ENCODE measurements around the gene PARD3B. TPM values are rescaled to one million over a fixed set of nuclear protein-coding genes. Genes with fewer than 3 reads are reported as not detected.
A peak's percentile ranks its signal among the peaks of the same experiment; 100 is the strongest.

PARD3B gene
- total and polyA plus RNA-seq, 2 of the 8 experiments (the other 6 are each of a cell fraction or from before 2014, with no cell fraction given), result 1.2 to 5.7 TPM

GRCh38 chr2:205022841-205023240 is 477.6 kb downstream of the PARD3B start:
- H2AFZ ChIP-seq (ENCODE audit: low read length), result 0 out of 2 replicates have a peak overlapping the region, but pooled peaks have one; percentile 58
- H3K79me2 ChIP-seq (ENCODE audit: control insufficient read depth in 1 of 2, insufficient read depth in 2 of 2, low read length in 2 of 2), result no peaks in the 10 kb centered on the region
- no peak overlapping the region for H3K23ac ChIP-seq (ENCODE audit: insufficient read length)
- H2BK5ac ChIP-seq (ENCODE audit: low read depth, low read length), result no peak overlapping the region
- no peak overlapping the region for H2AK5ac ChIP-seq (ENCODE audit: low read depth, low read length)
- FAIRE-seq, result no peak
- no peaks in the 10 kb centered on the region for H3K9me3 ChIP-seq (ENCODE audit: insufficient read depth in 2 of 2, low read depth in 1 of 2, low read length in 1 of 2)
- POLR2A ChIA-PET (ENCODE audit: partially characterized antibody), result no interaction called here
- H4K20me1 ChIP-seq (replicated peaks in 1 of 2; ENCODE audit: control insufficient read depth in 1 of 2, insufficient read depth in 2 of 2, low read length in 2 of 2), result no peaks in the 10 kb centered on the region
- H3K79me1 ChIP-seq (ENCODE audit: low read depth, low read length), result no peaks in the 10 kb centered on the region
- H3K18ac ChIP-seq (ENCODE audit: extremely low read depth, low read length), result no peak overlapping the region; the same call in 1 of the 2 replicates
- H3K23me2 ChIP-seq (ENCODE audit: low read depth, low read length), result no peaks in the 10 kb centered on the region
- 88% methylated on average over 5 of the region's 5 CpGs; no CpG with 5 or more reads in 1 of the 2 experiments for WGBS, 2 experiments (ENCODE audit: extremely low coverage in 1 of 2, insufficient coverage in 1 of 2, insufficient read length in 1 of 2, insufficient replicate concordance in 2 of 2, low coverage in 1 of 2, low lambda C conversion rate in 2 of 2, missing lambda C conversion rate in 1 of 2)
- H3K27ac ChIP-seq (ENCODE audit: low read depth, low read length), result no peak overlapping the region
- no peak overlapping the region for H2BK12ac ChIP-seq (ENCODE audit: low read depth, low read length)
- H2BK15ac ChIP-seq (ENCODE audit: low read length), result no peak overlapping the region
- no peak overlapping the region for H2BK120ac ChIP-seq (replicated peaks; ENCODE audit: low read depth, low read length)
- no peak overlapping the region for H4K8ac ChIP-seq (ENCODE audit: extremely low read depth, insufficient read depth, low read length)
- CTCF ChIA-PET (ENCODE audit: partially characterized antibody), result no interaction called here
- no peak overlapping the region for H3K4ac ChIP-seq (replicated peaks; ENCODE audit: insufficient read length, low read depth, low read length)
- no peak overlapping the region for H3K14ac ChIP-seq (ENCODE audit: insufficient read length)
- no peaks in the 10 kb centered on the region for H3K27me3 ChIP-seq (replicated peaks in 1 of 4; ENCODE audit: control insufficient read depth in 3 of 4, extremely low read depth in 1 of 4, insufficient read depth in 3 of 4, low read length in 3 of 4)
- no peak overlapping the region for H3K4me2 ChIP-seq (ENCODE audit: insufficient read depth in 1 of 2, low read depth in 2 of 2, low read length in 2 of 2)
- no peak overlapping the region for H3K4me3 ChIP-seq (ENCODE audit: extremely low read depth in 1 of 4, insufficient read depth in 2 of 4, low read depth in 3 of 4, low read length in 4 of 4)
- H3K56ac ChIP-seq (replicated peaks; ENCODE audit: insufficient read length, low read depth, low read length), result no peak overlapping the region
- H3K36me3 ChIP-seq (ENCODE audit: control insufficient read depth in 2 of 4, insufficient read depth in 4 of 4, low read length in 3 of 4), result no peaks in the 10 kb centered on the region
- H3K9ac ChIP-seq (replicated peaks in 1 of 4; ENCODE audit: extremely low read depth in 1 of 4, low read depth in 3 of 4, low read length in 3 of 4), result no peak overlapping the region
- no peak for DNase-seq (ENCODE audit: low read depth in 1 of 2, low spot score in 2 of 2)
- no peak overlapping the region for H2BK20ac ChIP-seq (ENCODE audit: low read length)
- no peak overlapping the region for H4K91ac ChIP-seq (replicated peaks; ENCODE audit: insufficient read length, low read length)
- H3K4me1 ChIP-seq (replicated peaks in 1 of 4; ENCODE audit: control insufficient read depth in 3 of 4, insufficient read depth in 4 of 4, low read length in 3 of 4), result no peaks in the 10 kb centered on the region
- H4K5ac ChIP-seq (ENCODE audit: insufficient read length, low read depth, low read length), result no peak overlapping the region
- TF ChIP-seq PHF8 (conservative IDR thresholded peaks at IDR 0.05; ENCODE audit: low read depth, low read length) (no peak), SP1 (IDR thresholded peaks at IDR 0.05; ENCODE audit: low read depth, low read length) (no peak), SIN3A (conservative IDR thresholded peaks at IDR 0.05 in 1 of 2, IDR thresholded peaks at IDR 0.05 in 1 of 2; ENCODE audit: low read depth in 1 of 2, low read length in 2 of 2) (no peak), TAF7 (optimal IDR thresholded peaks at IDR 0.05; ENCODE audit: borderline replicate concordance, low read depth, low read length) (no peak), CHD2 (IDR thresholded peaks at IDR 0.05; ENCODE audit: low read length) (no peak), SP4 (IDR thresholded peaks at IDR 0.05; ENCODE audit: low read length) (no peak), SRF (IDR thresholded peaks at IDR 0.05; ENCODE audit: low read depth, low read length) (no peak)

All from H1 (cell line).